ENCODE data around the gene ACACA.

Gene ACACA

GRCh38 chr17:37088913-37089312 lies 317.7 kb downstream of the ACACA start:
- ChIA-PET CTCF (no interaction called here), POLR2A (ENCODE audit: low non-redundant PET) (no interaction called here)
- DNase-seq (ENCODE audit: low spot score), result no peak
- no peak for TF ChIP-seq CTCF (conservative IDR thresholded peaks at IDR 0.05; ENCODE audit: low read depth)
- no peak overlapping the region for H3K27ac ChIP-seq

GRCh38 chr17:37088459-37088858 lies 318.2 kb downstream of the ACACA start:
- no peak for TF ChIP-seq CTCF (conservative IDR thresholded peaks at IDR 0.05; ENCODE audit: low read depth)
- no peak overlapping the region for H3K27ac ChIP-seq
- POLR2A ChIA-PET (ENCODE audit: low non-redundant PET), result no interaction called here
- DNase-seq (ENCODE audit: low spot score), result peak; percentile 19
- CTCF ChIA-PET, result no interaction called here

GRCh38 chr17:37087683-37088082 lies 319.0 kb downstream of the ACACA start:
- no peak for TF ChIP-seq CTCF (conservative IDR thresholded peaks at IDR 0.05; ENCODE audit: low read depth)
- no peak for DNase-seq (ENCODE audit: low spot score)
- CTCF ChIA-PET, result no interaction called here
- POLR2A ChIA-PET (ENCODE audit: low non-redundant PET), result no interaction called here
- H3K27ac ChIP-seq, result no peak overlapping the region

GRCh38 chr17:37086948-37087347 lies 319.7 kb downstream of the ACACA start:
- no peak for TF ChIP-seq CTCF (conservative IDR thresholded peaks at IDR 0.05; ENCODE audit: low read depth)
- CTCF ChIA-PET, result interaction anchor here (0.6 kb wide), 2 partner anchors 125 to 938 kb away, joined by 3 read pairs; no protein-coding TSS in a partner anchor
- DNase-seq (ENCODE audit: low spot score), result no peak
- POLR2A ChIA-PET (ENCODE audit: low non-redundant PET), result no interaction called here
- H3K27ac ChIP-seq, result no peak overlapping the region

- no peak overlapping the region for H3K27ac ChIP-seq
- no peak for TF ChIP-seq CTCF (conservative IDR thresholded peaks at IDR 0.05; ENCODE audit: low read depth)
- DNase-seq (ENCODE audit: low spot score), result no peak
- POLR2A ChIA-PET (ENCODE audit: low non-redundant PET), result no interaction called here
- CTCF ChIA-PET, result no interaction called here
These were observed 320.3 kb downstream of the ACACA start for GRCh38 chr17:37086334-37086733.

DNA sequence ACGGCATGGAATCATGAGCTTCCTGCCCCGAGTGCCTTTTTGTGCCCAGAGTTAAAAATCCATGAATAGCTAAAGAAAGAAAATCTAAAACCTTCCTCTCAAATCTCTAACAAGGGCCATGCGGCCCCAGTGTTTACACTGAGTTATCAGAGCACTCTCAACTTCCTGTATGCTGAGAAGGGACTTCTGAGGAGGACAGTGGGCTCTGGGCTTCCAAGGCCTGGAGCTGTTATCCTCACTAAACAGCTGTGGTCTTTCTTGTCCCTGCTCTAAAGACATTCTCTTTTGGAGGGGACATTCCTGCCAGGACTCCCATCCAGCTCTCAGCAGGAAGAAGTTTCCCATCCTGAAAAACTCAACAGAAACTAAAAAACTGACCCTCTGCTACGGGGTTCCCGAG lies 322.3 kb downstream of the ACACA start:
- POLR2A ChIA-PET (ENCODE audit: low non-redundant PET), result no interaction called here
- no peak for DNase-seq (ENCODE audit: low spot score)
- H3K27ac ChIP-seq, result no peak overlapping the region
- CTCF ChIA-PET, result no interaction called here
- no peak for TF ChIP-seq CTCF (conservative IDR thresholded peaks at IDR 0.05; ENCODE audit: low read depth)

DNA sequence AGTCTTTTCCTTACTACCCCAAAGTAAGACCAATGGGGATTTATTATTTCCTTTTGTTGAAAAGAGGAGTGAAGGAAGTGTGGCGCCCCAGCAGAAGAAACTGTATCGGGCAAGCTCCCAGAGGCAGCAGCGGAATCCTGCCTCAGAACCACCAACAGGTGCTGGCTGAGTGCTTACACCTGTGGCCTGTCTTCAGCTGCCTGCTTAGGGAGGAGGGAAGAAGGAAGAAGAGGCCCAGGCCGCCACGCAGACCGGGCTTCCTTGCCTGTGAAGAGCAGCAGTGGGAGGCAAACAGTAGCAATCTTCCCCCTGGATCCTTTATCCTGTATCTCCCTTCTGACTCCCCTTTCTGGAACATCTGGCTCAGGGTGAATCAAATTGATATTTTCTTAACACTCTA lies 323.2 kb downstream of the ACACA start:
- H3K27ac ChIP-seq, result no peak overlapping the region
- ChIA-PET POLR2A (ENCODE audit: low non-redundant PET) (no interaction called here), CTCF (interaction anchor here (0.6 to 1.2 kb wide), 2 partner anchors 8 to 36 kb away, joined by 3 to 5 read pairs; no protein-coding TSS in a partner anchor)
- no peak for TF ChIP-seq CTCF (conservative IDR thresholded peaks at IDR 0.05; ENCODE audit: low read depth)
- DNase-seq (ENCODE audit: low spot score), result no peak
